GDM1 (cell line): ENCODE measurements around the gene ODAD2.

Experiments used
- DNase-seq: peaks from one replicate; lab custom pipeline; 2025; lab: John Stamatoyannopoulos, UW

Gene ODAD2

DNA sequence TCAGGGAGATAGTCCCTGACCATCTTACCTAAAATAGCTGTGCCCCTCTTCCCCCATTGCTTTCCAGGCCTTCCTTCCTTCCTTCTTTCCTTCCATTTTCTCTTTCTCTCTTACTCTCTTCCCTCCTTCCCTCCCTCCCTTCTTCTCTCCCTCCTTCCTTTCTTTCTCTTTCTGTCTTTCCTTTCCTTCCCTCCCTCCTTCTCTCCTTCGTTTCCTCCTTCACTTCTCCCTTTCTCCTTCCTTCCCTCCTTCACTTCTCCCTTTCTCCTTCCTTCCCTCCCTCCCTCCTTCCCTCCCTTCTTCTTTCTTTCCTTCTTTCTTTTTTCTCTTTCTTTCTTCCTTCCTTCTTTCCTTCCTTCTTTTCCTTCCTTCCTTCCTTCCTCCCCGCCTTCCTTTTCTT, 228.7 kb downstream of the ODAD2 start:
- no peak for DNase-seq
